MM.1S (cell line): ENCODE data around the gene ZIC4.

Source experiments
- CTCF ChIP-seq: fragments of 300-600 bp; sonication (generic); IDR thresholded peaks from 2 replicates; pipeline ENCODE4 v1.5.1; 2016; ENCODE audit warnings: antibody characterized with exemption, low read length, mixed read lengths
- EZH2 ChIP-seq: fragments of 300-600 bp; sonication (generic); optimal IDR thresholded peaks from 2 replicates; pipeline ENCODE3; 2017; ENCODE audit warnings: low read depth, mild to moderate bottlenecking, antibody characterized with exemption, low read length, mixed read lengths

DNA sequence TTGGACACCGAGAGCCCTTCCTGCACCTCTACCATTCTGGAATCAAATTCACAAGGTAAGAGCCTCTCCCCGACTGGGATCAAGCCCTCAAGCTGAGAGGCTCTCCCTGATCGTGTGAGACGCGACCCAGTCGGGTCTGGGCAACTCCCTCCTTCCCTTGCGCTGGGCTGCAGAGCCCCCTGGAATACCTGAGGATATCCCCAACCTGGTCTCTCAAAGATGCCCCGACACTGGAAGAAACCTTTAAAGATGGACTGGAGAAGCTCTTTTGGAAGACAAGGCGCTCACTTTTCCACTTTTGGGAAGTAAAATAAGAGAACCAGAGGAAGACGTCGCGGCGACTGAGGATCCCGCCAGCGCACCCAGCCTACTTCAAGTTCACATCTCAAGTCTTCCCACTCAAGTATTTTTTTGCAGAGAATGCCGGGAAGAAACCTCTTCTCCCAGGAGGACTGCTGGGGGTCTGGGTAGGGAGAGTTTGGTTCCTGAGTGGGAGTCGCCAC lies 33.8 kb downstream of the ZIC4 start:
- TF ChIP-seq CTCF = no peak
- TF ChIP-seq EZH2 = no peak
